Stimulated activated CD8-positive, alpha-beta memory T cell treated with anti-CD3 and anti-CD28 coated beads, Interleukin-4, amount 100 ng/mL, for 48 hours (primary cell): ENCODE results near the gene RASL11A.
A peak's percentile ranks its signal among the peaks of the same experiment; 100 is the strongest.
"Not testable (repeated sequence)": the region's sequence is repeated elsewhere in the genome, so short reads cannot be mapped to it uniquely, and the experiment has no call there.

Source experiments
- DNase-seq: peaks from one replicate; pipeline ENCODE4 v3.0.0-alpha.2; 2020

RASL11A gene

DNA sequence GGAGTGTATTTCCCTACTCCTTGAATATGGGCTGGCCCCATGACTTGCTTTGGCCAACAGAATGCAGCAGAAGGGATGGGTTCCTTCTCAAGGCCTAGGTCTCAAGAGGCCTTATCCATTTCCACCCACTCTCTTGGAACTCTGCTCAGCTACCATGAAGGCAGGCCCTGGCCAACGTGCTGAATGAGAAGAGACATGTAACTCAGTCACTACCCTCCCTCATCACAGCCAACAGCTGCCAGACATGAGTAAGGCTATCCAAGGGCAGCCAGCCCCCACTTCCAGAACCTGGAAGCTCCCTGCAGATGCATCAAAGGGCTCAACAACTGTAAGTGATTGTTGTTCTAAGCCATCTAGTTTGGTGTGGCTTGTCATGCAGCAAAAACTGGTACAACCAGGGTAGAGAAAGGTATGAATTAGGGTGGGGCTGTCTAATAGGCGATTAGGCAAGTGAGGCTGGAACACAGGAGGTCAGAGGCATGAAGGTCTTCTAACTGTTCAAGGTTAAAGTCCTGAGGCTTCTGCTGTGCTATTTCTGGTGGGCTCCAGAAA lies 1.4 kb upstream of the RASL11A start:
- no peak for DNase-seq

DNA sequence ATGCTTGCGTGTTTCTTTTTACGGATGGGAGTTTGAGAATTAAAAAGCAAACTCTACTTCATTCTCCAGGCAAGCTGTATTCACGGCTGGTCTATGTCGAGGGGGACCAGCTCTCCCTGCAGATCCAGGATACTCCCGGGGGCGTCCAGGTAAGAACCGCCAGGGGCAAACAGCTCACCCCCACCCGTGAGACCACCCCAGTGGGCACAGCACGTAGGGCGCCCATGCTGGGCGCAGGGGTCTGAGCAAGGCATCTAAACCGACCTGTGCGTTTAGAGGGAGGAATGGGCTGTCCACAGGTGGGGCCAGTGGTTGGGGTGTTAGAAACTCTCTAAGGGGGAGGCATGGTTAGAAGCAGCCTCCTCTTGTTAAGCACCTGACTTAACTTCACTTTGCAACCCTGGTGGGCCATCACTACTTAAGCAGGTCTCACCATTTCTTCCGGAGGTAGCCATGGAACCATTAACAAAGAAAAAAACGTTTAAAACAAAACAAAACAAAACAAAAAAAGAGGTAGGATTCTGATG lies 1.0 kb downstream of the RASL11A start:
- no peak for DNase-seq

DNA sequence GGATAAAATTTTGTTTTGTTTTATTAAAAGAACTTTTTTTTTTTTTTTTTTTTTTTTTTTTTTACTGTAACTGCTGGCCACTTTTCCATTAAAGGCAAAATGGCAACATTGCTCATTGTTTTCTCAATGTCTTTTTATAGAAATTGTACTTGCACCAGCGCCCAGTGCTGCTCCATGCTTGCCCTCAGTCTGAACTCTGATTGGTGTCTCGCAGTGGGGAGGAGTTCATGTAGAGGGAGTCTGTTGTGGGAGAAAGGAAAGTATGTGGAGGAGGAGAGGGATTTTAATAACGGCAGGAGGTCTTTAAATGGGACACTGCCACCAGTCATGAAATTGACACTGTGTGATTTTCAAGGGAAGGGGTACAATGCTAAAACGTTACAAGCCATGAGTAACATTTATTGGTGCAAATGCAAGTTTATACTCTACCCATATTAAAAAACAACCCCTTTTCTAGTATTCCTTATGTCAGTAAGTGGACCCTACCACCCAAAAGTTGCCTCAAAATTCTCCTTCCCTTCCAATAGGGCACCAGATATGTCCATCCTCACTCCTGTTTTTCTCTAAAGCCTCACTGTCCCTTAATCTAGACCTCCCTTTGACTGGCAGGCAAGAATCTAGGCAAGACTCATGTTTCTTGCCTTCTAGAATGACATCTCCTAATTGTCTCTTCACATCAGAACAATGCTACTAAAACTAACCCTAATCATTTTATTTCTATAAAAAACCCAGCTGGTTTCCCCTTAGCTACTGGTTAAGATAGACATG lies 3.2 kb downstream of the RASL11A start:
- no peak for DNase-seq

DNA sequence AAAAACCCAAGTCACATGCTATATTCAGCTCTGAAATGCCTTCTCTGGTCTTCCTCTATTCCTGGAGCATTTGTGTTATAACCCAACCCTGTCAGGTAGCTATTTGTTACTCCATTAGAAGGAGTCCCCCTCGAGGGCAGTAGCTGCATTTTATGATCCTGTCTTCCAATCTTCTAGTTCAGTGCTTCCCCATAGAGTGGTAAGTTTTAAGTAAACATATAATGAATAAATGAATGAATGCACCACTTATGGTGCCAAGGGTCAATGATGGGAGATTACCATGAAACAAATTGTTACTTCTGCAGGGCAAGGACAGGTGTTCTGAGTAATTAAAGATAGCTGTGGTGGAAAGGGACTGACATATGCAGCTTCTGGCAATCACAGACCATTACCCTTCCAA lies 4.0 kb downstream of the RASL11A start:
- no peak for DNase-seq

DNA sequence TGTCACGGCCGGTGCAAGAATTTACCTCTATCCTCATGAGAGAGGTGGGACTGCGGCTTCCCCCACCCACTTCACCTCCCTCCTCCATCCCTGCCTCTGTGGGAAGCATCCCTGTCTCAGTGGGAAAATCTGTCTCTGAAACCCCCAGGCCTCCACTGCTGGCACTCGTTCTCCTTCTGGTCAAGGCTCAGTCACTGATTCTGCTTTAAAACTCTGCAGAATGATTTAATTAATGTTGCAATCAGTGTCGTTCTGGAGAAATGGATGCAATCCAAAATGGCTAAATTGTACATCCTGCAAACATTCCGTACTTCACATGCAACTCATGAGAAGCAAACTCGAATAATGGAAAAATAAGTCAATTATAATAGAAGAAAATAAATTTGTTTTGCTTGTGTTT lies 5.6 kb downstream of the RASL11A start:
- DNase-seq = no peak

DNA sequence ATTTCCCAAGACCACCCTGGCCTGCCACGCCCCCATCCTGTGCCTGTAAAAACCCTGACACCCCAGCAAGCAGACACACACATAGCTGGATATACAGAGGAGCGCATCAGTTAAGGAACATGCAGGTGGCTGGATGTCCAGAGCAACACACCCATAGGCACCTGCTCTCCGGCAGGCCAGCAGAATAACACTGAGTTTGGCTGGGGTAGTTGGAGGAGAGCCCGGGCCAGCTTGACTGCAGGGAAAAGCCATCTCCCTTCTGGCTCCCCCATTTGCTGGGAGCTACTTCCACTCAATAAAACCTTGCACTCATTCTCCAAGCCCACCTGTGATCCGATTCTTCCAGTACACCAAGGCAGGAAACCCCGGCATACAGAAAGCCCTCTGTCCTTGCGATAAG lies 8.9 kb downstream of the RASL11A start:
- no peak for DNase-seq

DNA sequence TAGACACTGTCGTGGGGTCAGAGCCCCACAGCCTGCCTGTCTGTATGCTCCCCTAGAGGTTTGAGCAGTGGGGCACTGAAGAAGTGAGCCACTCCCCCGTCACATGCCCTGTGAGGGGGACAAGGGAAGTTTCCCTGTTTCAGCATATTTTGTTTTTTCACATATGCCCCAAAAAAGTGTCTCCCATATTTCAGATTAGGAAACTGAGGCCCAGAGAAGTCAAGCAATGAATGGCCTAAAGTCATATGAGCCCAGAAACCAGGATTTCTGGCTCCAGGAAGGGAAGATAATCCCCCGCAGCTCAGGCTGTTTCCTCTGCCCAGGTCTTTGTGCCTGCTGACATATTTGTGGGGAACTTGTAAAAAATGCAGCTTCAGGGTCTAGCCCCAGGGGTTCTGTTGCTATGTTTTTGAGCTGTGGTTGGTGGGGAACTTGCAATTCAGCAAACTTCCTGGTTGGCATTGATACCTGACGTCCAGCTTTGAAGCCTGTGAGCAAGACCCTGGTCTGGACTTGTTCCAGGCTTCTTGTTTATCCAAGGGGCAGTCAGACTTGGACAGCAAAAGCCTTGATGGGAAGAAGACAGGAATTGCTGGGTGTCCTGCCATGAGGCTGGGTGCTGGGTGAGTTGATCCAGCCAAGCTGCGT lies 9.5 kb downstream of the RASL11A start:
- DNase-seq = no peak

DNA sequence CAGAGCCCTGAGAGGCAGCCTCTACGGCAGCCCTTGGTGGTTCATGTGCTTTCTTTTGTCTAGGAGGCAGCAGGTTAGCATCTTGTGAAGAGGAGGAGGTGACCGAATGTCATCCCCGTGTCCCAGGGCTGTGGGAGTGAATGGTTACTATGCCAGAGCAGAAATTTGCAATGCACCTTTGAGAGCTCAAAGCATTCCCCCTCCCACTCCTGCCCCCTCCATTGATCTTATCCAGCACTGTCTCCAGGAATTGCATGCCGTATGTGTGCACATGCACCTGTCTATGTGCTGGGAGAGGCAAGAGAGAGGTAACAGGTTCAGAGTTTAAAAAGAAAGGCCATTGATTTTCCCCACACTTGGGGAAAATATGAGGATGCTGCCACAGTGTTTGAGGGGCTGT lies 10.2 kb downstream of the RASL11A start:
- DNase-seq = no peak

DNA sequence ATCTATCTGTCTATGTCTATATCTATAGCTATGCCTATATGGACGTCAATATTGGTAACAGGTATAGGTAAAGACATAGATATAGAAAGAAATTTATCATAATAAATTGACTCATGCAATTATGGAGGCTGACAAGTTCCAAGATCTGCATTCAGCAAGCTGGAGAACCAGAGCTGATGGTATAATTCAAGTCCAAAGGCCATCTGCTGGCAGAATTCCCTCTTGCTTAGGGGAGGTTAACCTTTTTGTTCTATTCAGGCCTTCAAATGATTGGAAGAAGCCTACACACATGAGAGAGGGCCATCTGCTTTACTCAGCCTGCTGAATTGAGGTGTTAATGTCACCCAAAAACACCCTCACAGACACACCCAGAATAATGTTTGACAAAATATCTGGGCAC lies 10.8 kb downstream of the RASL11A start:
- DNase-seq = no peak

DNA sequence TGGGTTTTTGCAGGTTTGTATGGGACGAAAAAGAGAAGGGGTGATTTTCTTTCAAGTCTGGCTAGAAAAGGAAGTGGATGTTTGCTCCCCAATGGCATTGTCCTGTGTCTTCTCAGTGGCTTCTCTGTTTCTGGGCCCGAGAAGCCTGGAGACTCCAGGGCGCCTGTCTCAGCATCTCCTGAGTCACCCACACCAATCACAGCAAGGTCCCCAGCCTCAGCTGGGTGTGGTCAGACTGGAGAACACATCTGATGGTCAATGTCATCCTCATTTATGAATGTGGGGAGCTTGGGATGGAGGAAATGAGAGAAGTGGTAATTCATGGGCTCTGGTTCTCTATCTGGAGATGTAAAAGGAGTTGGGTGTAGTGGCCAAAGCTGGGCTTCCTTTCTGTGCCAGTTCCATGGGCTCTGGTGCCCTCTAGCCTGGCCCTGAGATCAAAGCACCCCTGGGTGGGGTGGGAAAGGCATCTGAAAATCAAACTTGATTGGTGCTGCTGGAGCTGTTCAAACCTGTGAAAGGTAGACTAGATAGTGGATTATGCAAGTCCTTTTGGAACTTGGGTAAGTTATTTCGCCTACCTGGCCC lies 13.4 kb downstream of the RASL11A start:
- DNase-seq = peak; percentile 39

DNA sequence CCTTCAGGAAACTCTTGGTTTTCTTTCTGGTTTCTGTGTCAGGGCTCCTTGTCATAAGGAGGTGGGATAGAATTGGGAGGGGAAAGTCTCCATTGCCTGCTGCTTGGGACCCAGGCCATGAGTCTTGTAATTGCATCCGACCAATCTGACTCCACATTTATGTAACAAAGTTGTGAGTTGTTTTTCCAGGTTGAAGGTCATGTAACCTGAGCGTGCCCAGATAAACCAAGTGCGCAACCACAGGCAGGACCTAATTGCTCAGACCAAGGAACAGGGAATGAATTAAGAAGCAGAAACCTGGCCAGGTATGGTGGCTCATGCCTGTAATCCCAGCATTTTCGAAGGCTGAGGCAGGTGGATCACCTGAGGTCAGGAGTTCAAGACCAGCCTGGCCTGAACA lies 17.8 kb downstream of the RASL11A start:
- DNase-seq = no peak

DNA sequence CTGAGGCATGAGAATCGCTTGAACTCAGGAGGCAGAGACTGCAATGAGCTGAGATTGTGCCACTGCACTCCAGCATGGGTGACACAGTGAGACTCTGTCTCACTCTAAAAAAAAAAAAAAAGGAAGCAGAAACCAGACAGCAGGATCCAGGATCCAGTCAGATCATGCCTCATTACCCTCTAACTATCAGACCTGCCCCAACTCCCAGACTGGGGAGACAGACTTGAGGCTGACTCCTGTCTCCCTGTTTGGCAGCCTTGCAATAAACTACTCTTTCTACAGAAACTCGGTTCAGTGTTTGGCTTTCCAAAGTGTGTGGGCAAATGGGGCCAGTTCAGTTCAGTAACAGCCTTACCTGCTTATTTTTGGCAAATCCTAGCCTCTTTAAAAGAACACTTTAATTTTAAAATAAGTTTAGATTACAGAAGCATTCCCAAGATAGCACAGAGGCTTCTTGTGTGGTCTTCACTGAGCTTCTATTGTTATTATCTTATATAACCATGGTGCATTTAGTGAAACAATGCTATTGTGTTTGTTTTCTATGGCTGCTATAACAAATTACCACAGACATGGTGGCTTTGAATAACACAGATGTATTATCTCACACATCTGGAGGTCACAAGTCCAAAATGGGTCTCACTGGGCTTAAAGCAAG lies 18.5 kb downstream of the RASL11A start:
- DNase-seq = no peak

DNA sequence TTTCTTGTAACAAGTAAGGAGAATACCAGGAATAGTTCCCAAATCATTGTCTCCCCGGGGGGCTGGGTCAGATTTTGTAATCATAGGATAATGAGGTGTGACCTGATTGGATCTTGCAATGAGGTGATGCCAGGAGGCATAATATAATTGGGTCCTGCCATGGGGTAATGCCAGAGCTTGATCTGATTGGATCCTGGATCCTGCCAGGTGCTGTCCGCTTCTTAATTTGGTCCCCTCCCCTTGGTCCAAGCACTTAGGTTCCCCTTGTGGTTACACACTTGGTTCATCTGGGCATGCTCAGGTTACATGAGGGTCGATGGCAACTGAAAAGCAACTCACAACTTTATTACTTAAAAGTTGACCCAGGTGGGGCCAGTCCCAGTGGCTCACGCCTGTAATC lies 20.1 kb downstream of the RASL11A start:
- DNase-seq = no peak

DNA sequence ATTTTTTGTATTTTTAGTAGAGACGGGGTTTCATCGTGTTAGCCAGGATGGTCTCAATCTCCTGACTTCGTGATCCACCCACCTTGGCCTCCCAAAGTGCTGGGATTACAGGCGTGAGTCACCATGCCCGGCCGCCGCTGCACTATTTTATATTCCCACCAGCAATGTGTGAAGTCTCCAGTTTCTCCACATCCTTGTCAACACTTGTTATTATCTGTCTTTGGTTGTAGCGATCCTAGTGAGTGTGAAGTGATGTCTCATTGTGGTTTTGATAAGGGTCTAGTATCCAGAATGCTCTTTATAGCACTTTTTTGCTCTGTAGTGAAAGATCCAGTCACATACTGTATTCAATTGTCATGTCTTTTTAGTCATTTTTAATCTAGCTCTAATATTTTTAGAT lies 21.3 kb downstream of the RASL11A start:
- not testable (repeated sequence) for DNase-seq

DNA sequence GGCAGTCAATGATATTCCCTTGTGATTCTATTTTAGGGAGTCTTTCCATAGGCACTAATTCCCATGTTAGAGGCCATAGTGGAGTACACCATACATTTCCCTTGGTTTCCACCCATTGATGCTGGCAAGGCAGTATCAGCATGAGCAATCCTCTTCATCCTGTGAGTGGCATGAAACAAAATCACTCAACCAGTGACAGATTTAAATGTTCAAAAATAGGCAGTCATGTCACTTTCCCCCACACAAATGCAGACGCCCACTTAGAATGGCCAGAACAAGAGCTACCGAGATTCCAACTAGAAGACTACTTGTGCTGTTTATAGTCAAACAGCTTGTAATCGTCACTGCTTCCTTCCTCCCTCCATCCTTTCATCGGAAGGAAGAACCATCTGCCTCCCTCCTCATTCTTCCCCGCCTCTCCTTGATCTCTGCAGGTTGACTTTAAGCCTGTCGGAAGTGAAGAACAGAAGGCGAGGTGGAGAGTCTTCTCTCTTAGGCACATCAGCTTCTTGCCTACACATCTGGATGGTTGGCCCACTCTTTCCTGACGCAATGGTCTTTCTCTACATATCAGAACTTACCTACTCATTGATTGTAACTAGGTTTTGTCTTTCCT lies 22.6 kb downstream of the RASL11A start:
- DNase-seq = no peak

DNA sequence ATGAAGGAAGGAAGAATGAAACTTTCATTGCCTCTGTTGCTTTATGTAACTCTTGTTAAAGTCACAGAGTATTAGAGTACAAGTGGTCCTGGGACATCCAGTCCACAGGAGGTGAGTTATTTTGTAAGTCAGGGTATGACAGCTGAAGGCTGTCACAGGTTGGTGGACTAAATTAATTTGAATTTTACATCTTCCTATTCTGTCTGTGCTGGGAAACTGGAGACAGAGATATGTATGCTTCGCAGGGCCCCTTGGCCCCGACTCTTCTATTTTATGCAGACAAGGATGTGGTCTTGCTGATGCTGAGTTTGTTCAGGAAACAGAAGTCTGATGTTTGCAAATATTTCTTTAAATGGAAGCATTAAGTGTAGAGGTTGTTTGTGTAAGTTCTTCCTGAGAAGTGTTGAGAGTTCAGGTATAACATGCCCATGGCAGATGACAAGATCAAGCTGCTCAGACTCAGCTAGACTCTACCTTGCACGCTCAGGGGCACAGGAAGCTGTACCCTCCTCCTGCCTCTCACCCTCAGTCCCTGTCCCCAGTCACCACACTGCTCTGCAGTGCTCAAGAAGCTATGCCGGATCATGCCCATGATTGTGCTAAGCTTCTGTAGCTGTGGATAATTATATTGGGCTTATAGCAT lies 23.4 kb downstream of the RASL11A start:
- DNase-seq = no peak

DNA sequence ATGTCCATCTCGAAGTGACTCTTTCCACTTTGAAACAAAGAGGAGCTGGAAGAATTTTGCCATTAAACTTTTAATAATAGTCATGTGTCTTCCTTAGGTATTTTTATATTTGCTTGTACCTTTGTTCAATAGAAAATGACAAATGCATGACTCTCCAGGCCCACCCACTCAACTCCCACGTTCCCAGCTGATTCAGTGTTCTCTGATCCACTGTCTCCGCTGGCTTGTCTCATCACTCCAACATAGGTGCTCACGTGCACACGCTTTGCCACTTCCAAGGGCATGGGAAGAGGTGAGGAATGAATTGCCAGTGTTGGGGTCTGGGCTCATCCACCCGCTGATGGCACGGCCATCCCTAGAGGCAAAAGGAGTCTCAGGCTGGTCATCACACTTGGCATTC lies 24.5 kb downstream of the RASL11A start:
- DNase-seq = peak; percentile 32

DNA sequence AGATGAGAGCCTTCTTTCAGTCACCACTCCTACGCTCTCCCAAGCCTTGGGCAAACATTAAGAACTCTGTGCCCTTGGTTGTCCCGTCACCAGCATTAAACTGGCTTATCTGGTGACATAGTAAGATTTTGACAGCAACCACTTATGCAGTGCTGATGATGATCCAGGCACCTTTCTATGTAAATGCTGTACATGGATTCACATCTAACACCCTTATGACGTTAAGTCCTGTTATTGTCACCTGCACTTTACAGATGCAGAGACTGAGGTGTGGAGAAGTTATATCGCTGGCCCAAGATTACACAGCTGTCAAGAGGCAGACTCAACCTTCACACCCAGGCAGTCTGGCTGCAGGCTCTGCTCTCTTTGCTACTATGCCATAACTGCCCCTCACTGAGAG lies 25.0 kb downstream of the RASL11A start:
- DNase-seq = no peak

DNA sequence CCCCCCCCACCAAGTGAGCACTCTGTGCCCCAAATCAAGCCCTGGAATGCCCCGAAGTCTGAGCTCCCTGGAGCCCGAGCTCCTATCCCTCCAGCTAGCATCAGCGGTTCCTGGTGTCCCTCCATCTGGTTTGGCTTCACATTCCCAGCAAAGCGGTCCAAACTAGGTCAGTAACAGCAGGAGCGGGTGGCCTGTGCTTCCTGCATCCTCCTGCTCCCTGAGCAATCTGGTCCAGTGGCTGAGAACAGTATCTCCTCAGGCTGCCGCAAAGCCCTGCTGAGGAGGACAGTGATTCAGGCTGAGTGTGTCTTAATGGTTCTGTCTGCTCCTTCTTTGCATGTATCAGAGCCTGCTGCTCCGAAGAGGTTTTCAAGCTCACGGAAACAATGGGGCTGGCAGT lies 25.9 kb downstream of the RASL11A start:
- no peak for DNase-seq

DNA sequence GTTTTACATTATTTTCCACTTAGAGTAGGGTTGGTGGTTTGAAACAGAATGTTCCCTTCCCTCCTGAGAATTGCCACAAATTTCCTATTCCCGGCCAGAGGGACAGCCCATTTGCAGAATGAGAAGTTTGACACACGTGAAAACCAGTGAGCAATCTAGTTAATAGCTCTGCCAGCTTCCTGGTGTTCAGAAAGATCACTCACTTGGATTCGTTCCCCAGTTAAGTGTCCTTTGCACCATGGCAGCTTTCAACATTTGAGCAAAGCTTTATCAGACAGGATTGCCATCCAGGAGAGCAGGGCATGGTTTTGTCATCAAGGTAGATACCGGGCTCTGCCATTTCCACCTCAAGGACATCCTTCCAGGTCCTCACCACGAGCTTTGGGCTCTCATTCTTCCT lies 28.2 kb downstream of the RASL11A start:
- DNase-seq = no peak

DNA sequence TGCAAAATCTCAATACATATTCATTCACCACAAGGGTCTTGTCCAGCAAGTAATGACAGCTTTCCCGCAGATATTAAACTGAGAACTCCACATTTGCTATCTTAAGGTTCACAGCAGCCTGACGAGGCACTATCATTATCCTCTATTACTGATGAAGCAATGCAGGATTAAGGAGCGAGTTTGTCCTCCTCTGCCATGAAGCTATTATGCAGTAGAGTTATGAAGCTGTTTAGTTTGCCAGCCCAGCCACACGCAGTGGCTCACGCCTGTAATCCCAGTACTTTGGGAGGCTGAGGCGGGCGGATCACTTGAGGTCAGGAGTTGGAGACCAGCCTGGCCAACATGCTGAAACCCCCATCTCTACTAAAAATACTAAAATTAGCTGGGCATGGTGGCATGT lies 29.8 kb downstream of the RASL11A start:
- not testable (repeated sequence) for DNase-seq

DNA sequence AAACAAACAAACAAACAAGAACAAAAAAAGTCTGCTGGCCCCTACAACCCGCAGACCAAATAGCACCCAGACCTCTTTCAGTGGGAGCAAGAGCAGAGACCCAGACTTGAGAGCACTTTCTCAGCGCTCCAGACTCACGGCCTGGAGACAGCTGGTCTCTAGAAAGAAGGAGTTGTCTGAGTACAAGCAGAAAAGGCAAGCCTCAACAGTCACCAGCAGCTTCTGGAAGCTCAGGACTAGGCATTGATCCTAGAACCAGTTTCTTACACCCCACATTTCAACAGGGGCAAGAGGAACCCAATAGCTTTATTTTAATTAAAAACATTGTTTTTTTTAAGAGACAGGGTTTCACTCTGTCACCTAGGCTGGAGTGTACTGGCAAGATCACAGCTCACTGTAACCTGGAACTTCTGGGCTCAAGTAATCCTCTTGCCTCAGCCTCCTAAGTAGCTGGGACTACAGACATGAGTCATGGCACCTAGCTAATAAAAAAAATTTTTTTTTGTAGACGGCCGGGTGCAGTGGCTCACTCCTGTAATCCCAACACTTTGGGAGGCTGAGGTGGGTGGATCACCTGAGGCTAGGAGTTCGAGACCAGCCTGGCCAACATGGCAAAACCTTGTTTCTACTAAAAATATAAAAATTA lies 30.4 kb downstream of the RASL11A start:
- DNase-seq = no peak
